Brain pericyte (primary cell): ENCODE data around the gene NSUN7.
"Not testable (repeated sequence)": the region's sequence is repeated elsewhere in the genome, so short reads cannot be mapped to it uniquely, and the experiment has no call there.

Source experiments
- DNase-seq: peaks from one replicate; pipeline ENCODE4 v3.0.0-alpha.2; 2012; ENCODE audit warnings: low read depth, low spot score

The NSUN7 gene

DNA sequence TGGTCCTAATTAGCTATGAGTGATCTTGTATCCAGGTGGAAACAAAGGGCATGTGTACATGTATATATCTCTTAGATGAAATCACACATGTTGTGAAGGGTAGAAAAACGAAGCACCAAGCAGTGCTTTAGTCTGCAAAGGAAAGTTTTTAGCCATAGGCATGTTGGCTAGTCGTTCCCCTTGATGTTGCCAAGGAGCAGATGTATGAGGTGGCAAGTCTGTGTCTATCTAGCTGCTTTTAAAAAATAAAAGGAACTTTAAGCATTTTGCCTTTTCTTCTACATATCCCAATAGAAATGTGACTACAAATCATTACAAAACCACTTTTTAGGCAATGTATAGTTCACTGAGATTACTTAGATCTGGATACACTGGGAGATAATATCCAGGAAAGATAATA lies 63.1 kb downstream of the NSUN7 start:
- DNase-seq = no peak

DNA sequence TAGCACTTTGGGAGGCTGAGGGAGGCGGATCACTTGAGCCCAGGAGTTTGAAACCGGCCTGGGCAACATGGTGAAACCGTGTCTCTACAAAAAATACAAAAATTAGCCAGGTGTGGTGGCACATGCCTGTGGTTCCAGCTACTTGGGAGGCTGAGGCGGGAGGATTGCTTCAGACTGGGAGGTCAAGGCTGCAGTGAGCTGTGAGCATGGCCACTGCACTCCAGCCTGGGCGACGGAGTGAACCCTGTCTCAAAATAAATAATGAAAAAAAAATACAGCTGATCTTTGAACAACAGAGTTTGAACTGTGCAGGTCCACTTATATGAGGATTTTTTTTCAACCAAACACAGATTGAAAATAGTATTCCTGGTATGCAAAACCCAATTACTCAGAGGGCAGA lies 67.4 kb downstream of the NSUN7 start:
- DNase-seq = not testable (repeated sequence)

DNA sequence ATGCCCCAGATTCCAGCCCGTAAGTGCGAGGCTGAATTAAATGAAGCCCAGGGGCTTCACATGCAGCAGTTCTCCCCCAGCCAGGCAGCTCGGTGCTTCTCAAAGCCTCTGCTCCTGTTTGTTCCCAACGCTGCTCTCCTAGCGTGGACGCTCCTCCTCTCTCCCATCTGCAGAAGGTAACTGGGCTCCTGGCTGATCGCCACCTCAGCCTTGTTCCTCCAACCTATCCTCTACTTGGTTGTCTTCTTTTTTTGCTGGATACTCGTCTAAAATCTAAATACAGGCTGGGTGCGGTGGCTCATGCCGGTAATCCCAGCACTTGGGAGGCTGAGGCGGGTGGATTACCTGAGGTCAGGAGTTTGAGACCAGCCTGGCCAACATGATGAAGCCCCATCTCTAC lies 70.3 kb downstream of the NSUN7 start:
- DNase-seq = no peak

- DNase-seq = no peak
Observed at GRCh38 chr4:40822420-40823166, 72.8 kb downstream of the NSUN7 start.

GRCh38 chr4:40825014-40825838 lies 75.5 kb downstream of the NSUN7 start:
- DNase-seq = no peak

GRCh38 chr4:40826821-40827220 lies 77.1 kb downstream of the NSUN7 start:
- DNase-seq = no peak

DNA sequence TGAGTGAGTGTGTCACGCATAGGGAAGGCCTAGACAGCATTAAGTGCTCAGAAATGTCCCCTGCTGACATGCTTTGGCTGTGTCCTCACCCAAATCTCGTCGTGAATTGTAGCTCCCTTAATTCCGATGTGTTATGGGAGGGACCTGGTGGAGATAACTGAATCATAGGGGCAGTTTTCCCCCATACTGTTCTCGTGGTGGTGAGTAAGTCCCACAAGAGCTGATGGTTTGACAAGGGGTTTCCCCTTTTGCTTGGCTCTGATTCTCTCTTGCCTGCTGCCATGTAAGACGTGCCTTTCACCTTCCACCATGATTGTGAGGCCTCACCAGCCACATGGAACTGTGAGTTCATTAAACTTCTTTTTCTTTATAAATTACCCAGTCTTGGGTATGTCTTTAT lies 78.0 kb downstream of the NSUN7 start:
- no peak for DNase-seq

DNA sequence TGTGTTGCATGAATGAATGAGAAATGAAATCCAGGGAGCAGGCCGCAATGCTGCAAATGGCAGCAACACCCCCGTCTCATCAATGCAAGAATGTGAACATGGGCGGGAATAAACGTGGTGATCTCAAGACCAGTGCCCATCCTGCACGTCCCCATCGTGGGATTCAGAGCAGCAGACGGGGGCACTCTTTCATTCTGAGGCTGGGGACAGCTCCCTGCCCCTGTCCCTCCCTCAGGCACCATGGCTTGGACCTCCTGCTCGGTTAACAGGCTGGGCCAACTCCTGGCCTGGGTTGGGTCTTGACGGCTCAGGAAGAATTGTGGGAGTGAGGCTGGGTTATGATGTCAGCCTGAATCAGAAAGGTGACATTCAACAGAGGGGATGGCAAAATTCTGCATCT lies 78.9 kb downstream of the NSUN7 start:
- no peak for DNase-seq

DNA sequence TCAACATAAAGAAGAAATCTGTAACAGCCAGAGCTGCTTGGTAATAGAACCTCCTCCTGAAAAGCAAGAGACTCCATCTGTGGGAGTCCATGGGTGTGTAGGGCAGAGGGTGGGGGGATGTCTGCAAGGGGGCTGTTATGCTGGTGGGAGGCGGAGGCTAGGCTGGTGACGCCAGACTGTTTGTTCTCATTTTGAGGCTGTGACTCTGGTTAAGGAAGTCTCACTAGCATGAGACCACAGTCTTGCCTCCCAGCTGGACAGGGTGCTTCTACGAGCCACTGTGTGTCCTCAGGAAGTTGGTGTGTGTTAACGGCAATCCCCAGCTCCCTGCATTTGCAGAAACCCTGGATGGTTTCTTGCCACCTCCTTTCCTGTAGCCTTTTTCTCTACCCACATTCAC lies 79.8 kb downstream of the NSUN7 start:
- no peak for DNase-seq

DNA sequence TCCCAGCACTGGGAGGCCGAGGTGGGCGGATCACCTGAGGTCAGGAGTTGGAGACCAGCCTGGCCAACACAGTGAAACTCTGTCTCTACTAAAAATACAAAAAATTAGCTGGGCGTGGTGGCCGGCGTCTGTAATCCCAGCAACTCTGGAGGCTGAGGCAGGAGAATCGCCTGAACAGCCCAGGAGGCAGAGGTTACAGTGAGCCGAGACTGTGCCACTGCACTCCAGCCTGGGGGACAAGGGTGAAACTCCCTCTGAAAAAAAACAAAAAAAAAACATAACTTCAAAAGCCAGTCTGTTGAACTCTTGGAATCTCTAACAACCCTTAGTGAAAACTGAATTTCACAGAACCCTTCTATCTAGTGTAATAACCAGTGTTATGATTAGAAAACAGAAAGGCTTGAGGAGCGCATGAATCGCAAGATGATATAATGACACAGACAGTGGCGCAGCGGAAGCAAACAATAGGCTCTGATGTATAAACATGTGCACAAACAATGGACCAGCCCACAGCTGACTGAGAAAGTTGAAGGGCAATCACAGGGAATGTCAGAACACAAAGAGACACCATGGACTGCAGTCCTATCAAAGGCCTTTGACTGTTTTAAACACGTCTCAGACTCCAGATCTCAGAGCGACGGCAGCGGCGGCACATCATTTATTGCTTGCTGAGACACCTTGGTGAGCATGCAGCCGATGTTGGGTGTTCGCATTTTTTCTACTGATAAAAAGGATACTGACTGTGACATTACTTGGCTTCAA lies 81.6 kb downstream of the NSUN7 start:
- no peak for DNase-seq

- DNase-seq = no peak
Observed at GRCh38 chr4:40832175-40832574, 82.4 kb downstream of the NSUN7 start.

DNA sequence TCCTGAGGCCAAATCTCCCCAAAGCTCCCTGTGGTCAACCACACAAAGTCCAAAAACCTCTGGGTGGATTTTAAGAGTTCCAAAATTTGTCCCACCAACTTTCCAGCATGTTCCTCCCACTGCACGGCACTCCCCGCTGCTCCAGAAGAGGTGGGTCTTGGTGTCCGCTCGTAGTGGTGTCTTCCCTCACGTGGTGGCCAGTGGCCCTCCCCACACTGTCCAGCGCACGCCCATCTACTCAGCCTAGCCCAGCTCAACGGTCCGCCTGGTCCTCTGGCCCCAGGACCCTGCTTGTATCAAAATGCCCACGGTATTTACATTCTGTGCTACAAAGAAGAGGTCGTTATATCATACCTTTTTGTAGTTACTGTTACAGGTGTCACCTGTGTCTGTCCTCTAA lies 83.5 kb downstream of the NSUN7 start:
- no peak for DNase-seq

- no peak for DNase-seq
Observed at GRCh38 chr4:40837094-40837870, 87.5 kb downstream of the NSUN7 start.

GRCh38 chr4:40838742-40839141 lies 89.0 kb downstream of the NSUN7 start:
- DNase-seq = no peak

DNA sequence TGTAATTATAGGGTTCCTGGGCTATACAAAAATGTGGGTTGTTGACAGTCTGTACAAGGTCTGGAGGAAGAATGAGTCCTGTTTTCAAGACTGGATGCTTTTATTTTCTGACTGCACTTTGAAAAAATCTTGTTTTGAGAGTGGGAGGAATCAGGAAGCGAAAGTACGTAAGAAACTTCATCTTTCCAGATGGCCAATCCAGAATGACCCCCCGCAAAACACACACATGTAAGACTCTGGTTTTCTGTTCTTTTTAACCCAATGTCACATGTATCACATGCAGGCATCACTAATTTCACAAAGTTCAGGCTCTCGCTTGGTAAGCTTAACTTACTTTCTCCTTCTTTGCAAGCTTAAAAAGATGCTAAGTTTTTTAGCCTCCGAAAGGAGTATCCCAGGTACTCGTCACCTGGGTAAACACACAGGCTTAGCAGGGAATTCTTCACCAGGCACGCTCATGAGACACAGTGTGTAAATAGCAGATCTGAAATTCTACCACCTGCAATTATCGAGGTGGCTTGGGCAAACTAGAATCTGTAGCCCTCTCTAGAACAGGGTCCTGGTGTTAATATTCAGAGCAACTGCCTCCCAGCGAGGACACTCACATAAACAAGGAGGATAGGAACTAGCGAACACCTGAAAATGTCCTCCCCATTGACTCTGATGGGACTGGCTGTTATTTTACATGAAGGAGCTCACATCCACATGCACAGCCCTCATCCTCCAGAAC lies 90.7 kb downstream of the NSUN7 start:
- no peak for DNase-seq

- DNase-seq = peak; percentile 41
Observed at GRCh38 chr4:40840985-40841571, 91.3 kb downstream of the NSUN7 start.

- no peak for DNase-seq
Observed at GRCh38 chr4:40842318-40842717, 92.6 kb downstream of the NSUN7 start.

DNA sequence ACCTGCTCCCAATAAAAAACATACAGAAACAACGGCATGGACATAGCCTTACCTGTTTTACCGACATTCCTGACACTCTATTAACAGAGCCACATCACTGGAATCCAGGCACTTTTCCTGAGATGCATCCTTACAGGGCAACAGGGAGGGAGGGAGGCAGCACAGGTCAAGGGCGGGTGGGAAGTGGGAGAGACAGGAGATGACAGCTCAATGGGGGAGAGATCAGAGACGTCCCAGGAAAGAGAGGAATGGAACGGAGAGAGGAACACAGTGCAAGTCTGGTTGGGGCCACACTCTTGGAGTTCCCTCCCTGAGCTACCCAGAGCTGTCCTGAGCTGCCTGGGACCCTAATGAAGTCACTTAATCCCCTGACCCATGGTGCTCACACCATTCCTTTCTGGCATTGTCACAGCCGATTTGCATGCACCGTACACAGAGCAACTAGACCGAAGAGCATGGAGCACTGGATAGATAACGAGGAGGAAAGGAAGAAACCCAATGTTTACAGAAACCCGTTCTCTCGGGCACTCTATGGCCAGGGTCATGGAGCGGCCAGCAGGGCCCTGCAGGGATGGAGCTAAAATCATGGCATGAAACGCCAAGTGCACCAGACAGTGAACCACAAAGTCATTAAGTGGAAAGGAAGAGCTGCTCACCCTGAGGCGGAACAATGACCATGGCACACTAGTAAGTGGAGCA lies 93.1 kb downstream of the NSUN7 start:
- DNase-seq = no peak

GRCh38 chr4:40843696-40844095 lies 93.9 kb downstream of the NSUN7 start:
- no peak for DNase-seq

DNA sequence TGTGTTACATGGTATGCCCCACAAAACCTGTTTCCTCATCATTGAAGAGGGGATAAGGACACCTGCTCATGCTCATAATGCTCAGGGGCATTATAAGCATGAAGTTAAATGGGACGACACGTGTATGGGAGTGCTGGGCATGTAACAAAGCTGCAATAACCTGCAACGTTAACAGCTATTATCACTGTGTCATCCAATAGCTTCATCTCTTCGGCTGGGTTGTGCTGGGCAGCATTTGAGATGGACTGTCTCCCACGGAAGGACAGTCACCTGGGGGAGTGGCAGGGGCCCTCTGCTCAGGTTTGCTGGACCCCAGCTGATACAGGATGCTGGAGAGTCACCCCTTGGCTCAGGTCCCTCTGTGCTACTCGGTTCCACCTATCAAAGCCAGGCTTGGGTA lies 94.5 kb downstream of the NSUN7 start:
- DNase-seq = no peak
